NOMO-1 (cell line): Measurements from ENCODE around the gene CD44.

ENCODE experiments used
- DNase-seq, 2 experiments: peaks; one replicate each; lab custom pipeline; 2025; ENCODE audit not compliant: unreplicated experiment in 2 of 2; lab: John Stamatoyannopoulos, UW

The CD44 gene

DNA sequence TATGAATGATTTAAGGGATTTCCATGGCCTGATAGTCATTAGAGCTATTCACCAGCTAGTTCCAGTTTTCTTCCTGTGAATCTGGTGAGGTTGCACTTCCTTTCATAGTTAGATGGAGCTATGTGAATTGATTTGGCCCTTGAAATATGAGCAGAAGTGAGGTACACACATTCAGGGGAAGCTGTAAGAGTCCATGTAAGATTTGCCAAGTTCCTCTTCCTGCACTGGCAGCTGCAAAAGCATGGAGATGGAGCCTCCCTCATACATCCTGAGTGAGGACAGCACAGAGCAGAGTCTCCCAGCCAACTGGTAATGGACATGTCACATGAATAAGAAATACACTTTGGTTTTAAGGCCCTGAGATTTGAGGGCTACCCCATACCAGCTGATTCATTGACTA lies 111.7 kb downstream of the CD44 start:
- peak in 1 of 2 experiments; percentile 33 for DNase-seq

DNA sequence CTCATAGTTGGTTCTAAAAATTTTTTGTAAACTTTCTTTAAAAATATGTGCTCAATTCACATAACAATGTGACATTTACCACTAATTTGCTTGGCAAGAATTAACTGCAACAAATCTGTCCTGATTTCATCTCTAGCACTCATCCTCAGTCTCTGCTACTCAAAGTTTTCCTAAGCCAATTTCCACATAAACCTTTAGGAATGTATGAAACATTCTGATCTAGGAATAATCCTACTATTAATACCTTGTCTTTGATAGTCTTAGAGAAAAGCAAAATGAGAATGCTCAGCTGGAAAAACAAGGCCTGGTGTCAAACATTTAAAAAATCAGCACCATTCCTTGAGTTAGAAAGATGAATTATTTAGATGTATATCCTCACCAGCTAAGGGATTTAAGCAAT lies 114.3 kb downstream of the CD44 start:
- DNase-seq = no peak

DNA sequence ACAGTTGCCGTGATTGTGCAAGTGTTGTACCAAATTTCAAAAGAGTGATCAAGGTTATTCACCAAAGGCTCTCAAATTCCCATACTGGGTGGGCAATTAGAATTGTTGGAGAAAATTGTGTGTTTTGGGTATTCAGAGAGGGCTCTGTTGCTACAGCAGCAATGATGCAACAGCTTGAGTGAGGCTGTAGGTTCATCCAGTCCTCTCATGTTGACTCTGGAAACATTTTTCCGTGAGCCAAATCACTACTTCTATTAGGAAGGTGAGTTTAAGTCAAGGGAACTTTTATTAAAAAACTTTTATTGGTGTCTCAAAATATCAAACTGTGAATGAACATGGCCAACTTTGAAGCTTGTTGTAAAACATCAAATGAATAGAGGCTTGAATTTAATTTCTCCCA lies 116.5 kb downstream of the CD44 start:
- no peak for DNase-seq

DNA sequence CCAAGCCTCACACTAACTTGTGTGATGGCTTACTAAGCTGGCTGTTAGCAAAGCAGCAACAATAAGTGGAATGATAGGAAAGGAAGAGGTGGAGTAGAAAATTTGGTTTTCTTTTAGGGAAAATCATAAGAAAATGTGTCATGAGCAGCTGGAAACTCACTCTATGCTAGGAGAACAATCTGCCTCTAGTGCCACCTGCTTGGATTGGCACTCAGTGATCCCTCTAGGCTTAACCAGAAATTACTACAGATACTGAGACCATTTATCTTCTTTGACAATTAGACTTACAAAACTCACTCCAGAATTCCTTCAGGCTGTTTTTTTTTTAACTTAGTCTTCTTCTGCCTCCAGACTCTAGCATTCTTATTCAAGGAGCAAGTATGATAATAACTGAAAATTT lies 117.3 kb downstream of the CD44 start:
- no peak for DNase-seq

DNA sequence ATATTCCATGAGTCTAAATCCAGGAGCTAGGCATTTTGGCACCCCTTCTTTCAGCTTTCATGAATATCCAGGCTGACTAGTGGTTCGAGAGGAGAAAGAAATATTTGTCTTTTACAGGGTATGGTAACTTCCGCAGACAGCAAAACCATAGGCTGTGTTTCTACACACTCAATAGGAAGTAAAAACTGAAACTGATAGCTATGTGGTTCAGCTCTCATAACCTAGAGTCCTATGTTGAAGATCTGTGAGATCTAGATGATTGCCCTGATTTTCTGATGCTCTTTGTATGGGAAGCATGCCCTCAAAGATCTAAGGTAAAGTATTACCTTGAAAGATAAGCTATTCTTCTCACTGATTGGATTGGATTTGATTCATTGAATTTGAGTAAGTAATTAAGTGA lies 118.3 kb downstream of the CD44 start:
- peak in 1 of 2 experiments; percentile 62 for DNase-seq

DNA sequence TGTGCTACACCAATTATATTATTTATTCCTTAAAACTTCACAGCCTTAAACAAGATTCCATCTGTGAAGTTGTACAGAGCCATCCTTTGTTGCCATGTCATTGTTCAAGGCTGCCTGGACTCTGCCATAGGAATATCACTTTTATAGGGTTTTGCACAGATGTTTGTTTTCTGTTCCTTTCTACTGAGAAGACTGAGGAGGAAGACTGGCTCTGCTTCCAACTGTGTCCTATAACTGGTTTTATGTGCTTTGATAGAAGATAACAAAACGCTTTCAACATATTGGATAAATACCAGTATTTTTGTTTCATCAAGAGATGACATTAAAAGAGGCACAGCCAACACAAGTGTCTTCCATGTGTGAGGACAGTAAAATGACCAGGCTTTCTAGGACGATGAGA lies 120.6 kb downstream of the CD44 start:
- DNase-seq = no peak

DNA sequence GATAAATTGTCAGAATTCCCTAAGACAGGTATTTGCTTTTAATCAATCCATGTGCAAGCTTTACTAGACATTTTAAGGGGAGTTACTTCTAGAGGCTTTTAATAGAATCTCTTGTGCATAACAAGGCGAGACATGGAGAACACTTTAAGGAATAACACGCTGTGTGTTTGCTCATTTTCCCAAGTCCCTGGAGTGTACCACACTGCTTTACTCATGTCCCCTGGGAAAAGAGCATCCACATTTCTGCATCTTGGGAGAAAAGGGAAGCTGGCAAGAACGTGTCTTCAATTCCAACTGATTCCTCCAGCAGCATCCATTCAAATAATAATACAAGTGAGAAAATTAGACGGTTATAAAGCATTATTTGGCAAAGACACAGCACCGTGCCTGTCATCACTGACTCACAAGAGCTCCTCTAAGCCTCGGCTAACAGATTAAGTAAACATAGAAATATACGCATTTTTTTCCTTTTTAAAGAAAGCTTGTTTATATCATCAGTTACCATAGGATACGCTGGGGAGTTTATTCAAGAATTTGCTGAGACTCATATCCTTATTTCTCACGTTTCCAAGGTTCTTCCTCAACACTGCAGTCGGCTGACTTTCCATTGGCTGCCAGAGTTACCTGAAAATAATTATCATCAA lies 121.5 kb downstream of the CD44 start:
- no peak for DNase-seq

DNA sequence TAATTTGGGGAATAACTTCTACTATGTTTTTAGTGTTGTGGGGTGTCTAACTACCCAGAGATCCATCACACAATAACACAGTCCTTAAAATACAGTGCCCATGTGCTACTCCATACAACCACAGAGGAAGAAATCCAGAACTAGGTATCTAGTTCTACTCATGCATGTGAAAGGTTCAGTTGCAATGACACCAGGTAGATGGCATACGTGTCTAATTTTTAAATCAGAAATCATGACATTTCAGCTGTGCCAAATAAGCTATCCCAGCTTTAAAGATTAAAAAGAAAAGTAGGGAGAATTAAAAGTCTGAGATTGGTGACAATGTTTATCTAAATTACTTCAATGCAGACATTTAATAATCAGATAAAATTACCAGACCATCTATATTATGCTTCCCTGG lies 122.2 kb downstream of the CD44 start:
- DNase-seq = no peak

DNA sequence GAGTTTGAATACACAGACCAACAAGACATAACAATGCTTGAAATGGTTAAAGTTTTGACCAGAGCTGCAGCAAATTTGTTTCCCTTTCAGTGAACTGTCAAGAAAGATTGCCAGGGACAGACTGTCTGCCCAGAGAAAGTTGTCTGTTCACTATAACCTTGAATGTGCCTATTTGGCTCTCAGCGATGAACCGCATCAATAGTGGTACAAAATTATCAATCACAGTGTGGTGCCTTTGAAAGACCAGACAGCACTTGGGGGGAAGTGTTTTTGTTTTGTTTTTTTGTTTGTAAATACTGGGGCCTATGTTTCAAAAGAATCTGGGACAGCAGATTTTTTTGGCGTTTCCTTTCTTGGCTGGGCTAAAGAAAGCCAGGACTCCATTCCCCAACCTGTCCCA lies 123.1 kb downstream of the CD44 start:
- no peak for DNase-seq

DNA sequence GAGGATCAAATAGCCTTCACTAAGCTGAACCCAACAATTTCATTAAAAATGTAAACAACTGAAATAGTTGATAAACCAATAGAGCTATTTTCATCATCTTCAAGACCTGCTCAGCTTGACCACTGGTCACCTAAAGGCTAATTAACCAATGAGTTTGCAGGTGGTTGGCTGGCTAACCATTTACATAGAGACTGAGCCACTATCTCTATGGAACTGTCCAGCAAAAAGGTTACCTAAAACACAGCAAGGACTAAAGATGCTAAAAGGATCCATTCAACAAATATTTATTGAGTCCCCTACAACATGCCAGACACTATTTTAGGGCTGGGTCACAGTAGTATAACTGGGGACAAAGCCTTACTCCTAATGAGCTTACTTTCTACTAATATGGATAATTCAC lies 123.8 kb downstream of the CD44 start:
- no peak for DNase-seq

DNA sequence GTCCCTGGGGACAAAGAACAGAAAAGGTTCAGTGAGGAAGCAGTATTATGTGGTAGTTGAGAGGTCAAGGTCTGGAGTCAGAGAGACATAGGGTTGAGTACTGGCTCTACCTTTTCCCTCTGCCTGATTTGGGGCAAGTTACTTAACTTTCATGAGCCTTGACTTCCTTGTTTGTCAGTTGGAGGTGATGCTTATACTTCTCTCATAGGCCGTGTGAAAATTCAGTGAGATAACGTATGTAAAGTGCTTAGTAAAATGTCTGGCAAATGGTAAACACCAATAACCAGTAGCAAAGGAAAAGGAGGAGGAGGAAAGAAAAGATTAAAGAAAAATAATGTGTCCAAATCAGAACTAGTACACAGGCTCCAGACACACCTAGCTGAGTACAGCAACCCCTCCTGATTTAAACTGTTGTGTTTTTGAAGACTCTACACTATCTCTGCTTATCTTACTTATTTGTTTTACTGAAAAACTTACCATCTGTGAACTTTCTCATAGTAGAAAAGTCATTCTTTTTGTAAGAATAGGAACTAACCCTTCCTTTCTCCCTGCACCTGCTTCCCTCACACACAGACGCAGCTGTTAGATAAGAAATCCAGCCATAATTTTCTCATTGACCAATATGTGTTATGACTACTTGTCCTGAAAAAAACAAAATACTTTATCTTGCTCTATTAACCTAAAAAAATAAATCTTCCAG lies 126.9 kb downstream of the CD44 start:
- no peak for DNase-seq

DNA sequence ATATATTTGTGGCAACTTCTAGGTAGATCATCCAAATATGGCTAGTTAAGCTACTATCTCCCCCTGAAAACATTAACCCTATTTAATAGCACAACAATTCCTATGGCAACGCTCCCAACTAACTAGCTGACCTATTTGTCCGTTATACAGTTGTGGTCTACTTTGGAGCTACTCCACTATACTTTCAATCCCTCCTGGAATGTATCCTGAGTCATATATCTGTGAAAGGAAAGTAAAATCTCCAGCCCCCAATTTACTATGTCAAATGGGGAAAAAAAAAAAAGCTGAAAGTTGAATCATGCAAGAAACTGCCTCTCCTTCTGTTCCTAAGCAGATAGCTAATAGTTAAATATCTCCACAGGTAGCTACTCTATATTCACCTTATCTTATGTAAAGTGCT lies 128.5 kb downstream of the CD44 start:
- DNase-seq = no peak

DNA sequence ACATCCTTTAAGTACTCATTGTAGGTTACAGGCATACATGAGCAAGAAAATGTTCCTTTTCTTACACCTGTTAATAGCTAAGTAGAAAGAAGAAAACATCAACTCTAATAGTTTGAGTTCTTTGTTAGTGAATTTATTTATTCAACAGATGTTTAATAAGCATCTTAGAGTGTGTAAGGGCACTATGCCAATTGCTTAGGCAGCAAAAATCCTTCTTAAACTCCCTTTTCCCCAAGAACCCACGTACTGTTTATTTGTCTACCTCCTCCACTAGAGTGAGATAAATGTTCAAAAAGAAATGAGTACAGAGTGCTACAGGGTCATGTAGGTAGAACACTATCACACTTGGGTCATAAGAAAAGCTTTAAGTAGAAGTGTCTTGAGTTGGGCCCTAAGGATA lies 131.4 kb downstream of the CD44 start:
- no peak for DNase-seq

DNA sequence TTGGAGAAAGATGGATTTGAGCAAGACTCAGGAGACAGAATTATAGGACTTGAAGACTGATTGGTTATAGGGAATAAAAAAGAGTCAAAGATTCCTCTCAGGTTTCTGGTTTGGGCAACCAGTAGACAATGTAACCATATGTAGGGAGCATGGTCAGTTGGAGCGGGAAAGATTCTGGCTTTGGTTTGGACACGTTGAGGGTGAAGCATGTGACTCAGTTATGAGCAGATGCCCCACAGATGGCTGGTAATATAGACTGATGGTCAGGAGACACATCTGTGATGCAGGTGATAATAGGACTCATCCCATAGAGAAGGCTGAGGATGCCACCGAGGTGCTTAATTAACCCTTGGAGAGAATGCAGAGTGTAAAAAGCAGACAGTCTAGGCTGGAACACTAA lies 132.1 kb downstream of the CD44 start:
- no peak for DNase-seq

DNA sequence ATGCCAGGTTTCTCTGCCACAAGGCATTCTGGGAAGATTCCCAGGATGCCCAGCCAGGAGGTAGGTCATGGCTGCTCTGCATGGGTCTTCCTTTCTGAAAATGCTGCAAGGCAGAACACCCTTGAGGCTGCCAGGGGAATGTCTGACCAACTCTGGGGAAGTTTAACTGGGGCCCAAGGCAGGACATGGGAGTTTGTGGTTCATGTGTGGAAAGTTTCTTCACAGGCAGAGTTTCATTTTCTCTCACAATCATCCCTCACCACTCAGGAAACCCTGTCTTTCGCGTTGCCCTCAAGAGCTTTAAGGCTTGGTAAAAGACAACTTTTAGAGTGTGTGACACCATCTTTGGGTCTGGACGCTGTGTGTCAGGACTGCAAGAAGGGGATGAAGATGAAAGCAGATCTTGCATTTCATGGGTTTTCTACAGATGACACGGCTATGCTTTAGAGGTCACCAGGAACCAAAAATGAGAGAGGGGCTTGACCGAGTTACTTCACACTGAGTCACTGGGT lies 133.5 kb downstream of the CD44 start:
- DNase-seq = peak; percentile 58 to 82

DNA sequence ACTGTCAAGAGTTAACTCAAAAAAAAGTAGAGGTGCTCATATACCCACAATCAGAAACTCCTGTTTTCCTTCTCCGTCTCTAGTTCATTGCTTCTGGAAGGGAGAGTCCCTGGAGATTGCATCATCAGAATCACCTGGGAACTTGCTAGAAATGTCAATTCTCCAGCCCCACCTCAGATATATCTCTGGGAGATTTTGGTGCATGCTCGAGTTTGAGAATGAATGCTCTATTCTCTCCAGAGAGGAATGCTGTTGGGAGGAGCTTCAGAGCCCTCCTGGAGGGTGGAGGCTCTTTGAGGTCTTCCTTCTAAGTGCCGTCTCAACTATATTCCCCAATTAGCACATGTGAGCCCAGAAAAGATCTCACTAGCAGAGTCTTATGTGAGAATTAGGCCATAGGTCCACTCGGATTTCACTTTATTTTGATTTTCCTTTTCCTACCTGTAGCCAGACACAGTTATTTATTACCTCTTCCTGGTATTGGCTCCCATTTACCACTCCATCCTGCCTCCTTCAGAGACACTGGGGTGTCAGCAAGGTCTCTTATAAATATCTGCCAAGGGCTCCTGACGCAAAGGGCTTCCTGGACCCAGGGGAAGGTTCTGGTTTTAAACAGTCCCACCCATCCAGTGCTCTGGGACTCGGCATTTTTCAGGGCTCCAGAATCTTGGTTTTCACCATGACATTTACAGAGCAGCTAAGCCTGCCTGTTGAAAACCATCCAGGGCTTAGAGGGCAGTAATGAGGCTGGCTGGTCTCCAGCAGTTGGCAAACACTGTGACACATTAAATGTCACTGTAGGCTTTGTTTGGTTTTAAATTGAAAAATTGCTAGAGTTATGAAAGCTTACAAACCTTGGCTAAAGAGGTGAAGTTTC lies 136.2 kb downstream of the CD44 start:
- DNase-seq = no peak

DNA sequence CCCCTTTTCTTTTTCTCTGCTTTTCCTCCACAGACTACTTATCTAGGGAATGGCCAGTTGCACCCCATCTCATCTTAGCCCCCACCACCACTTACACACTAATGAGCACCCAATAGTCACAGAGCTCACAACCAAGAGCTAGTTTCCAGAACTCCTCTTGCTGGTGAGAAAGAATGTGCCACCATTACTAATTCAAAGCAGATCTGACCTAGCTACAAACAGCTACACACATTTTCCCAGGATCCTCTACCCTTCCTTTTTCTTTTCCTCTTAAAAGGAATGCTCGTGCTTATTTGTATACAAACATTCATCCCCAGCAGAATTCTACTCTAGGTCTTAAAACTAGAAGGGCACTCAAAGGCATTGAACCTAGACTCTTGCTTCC lies 136.8 kb downstream of the CD44 start:
- DNase-seq = no peak

DNA sequence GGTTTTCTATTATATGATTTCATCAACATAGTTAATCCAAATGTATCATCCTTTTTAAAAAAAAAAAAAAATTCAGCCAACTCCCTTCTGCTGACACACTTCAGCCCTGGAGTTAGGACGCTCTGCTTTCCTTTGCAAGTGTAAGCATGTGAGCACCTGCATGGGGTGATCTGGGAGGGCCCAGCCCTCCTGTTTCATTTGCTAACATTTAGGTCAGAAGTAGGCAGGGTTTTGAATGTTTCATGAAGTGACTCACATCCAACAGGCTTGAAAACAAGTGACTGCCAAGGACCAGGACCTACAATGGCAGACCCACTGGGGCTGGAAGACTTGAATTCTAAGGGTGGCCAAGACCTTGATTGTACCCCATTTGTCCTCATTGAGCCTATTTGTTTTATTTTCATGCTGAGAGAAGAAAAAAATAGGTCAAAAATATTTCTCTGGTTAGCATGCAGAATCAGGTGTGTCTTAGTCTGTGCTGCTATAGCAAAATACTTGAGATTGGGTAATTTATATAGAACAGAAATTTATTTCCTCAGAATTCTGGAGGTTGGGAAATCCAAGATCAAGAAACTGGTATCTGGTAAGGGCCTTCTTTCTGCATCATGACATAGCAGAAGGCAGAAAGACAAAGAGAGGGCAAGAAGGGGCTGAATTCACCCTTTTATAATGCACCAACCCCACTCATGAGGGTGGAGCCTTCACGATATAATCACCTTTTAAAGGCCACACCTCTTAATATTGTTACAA lies 137.6 kb downstream of the CD44 start:
- no peak for DNase-seq

DNA sequence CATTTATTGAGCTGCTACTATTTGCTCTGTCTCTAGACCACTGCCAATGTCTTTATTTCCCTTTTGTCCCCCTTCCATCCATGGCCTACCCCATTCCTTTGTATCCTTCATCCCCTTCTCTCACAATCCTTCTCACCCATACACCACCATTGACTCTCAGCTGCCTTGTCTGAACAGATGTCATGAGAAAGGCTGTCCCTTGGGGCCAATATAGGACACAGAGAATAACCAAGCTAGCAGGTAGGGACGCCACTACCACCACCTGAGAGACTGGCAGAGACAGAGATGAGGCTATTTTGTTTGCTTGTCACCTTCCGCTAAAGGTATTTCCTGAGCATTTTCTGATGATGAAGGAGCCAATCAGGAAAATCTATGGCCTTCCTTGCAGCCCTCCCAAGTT lies 138.9 kb downstream of the CD44 start:
- no peak for DNase-seq

DNA sequence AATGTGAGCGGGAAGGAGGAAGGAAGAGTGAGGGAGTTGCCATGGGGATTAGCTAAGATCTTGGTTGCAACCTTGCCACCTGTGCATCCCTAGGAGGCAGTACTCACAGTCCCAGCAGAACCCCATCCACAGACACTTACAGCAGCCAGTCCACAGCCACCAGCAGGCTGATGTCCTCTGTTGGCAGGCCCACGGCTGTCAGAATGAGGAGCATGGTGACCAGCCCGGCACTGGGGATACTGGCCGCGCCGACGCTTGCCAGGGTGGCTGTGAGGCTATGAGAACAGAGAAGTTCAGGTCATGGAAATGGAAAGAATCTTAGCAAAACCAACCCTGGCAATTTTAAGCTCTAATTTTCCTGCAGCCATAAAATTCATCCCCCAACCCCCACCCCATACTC lies 141.8 kb downstream of the CD44 start:
- no peak for DNase-seq

DNA sequence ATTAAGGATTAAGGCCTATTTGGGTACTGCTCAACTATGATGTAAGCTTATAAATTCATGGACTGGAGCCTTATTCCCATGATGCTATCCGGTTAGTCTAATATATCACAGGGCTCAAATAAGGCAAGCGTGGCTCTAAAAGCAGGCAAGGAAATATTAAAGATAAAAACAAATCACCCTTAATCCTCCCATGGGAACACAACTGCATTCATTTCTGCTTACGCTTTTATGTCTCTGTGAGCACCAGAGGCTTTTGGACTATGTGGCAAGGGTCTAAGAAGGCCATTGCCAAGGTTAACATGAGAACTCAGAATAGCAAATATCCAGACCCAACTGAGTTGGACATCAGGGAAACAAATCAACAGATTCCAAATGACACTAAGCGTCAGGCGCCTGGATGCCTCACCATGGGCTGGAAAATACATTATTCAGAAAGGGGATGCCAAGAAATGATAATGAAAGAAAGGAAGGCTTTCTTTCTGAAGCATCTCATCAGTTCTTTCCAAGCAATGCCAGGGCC lies 142.3 kb downstream of the CD44 start:
- DNase-seq = no peak
